BJ (cell line): Measurements from ENCODE around the gene TAF4B. TPM values are rescaled to one million over a fixed set of nuclear protein-coding genes. Genes with fewer than 3 reads are reported as not detected.

Experiments used
- CTCF ChIA-PET: fragments of 350-600 bp; formaldehyde crosslinking; extraction: SDS; loops from one replicate; lab custom pipeline; 2021; ENCODE audit warnings: antibody characterized with exemption, inconsistent platforms; lab: Yijun Ruan, JAX
- POLR2A ChIA-PET: fragments of 300-600 bp; sonication (Branson Sonifier 250); formaldehyde crosslinking; extraction: SDS; loops from one replicate; lab custom pipeline; 2021; ENCODE audit warnings: antibody characterized with exemption; lab: Charles Lee
- DNase-seq: peaks from one replicate; pipeline ENCODE4 v3.0.0-alpha.2; 2011; ENCODE audit warnings: low read depth
- H3K27me3 ChIP-seq: 2 replicates; pipeline ENCODE4 v1.6.0; 2011; ENCODE audit warnings: low read length; ENCODE audit not compliant: control insufficient read depth, insufficient read depth
- H3K36me3 ChIP-seq: 2 replicates; pipeline ENCODE4 v1.5.1; 2011; ENCODE audit warnings: low read length; ENCODE audit not compliant: control insufficient read depth, insufficient read depth
- H3K4me3 ChIP-seq: 2 replicates; pipeline ENCODE4 v1.5.1; 2011; ENCODE audit warnings: low read depth, mild to moderate bottlenecking, control low read depth, low read length
- CTCF ChIP-seq: IDR thresholded peaks from 2 replicates; pipeline ENCODE4 v1.5.1; 2011; ENCODE audit warnings: low read depth, mild to moderate bottlenecking, control low read depth, inconsistent platforms, low read length, moderate library complexity; ENCODE audit not compliant: insufficient read depth
- polyA plus RNA-seq: library from polyadenylated mRNA; depleted of rRNA; stranded (reverse); fragments of >200 nt; gene quantifications from 2 replicates; pipeline ENCODE4 v1.2.3, GENCODE V29; 2011

The TAF4B gene
- polyA plus RNA-seq, 1 experiment: 1.1 TPM

- no peak overlapping the region for H3K4me3 ChIP-seq
- no peak for TF ChIP-seq CTCF
- no peak for DNase-seq
- ChIA-PET POLR2A (no interaction called here), CTCF (interaction anchor here (0.9 to 4.6 kb wide), 3 partner anchors 216 to 245 kb away, joined by 3 to 22 read pairs (median 3); no protein-coding TSS in a partner anchor)
- H3K27me3 ChIP-seq: peaks cover 1% of the 10 kb centered on the region; the same call in 1 of the 2 replicates
- H3K36me3 ChIP-seq: no peaks in the 10 kb centered on the region
Observed at GRCh38 chr18:26407736-26408601, 181.7 kb downstream of the TAF4B start.

GRCh38 chr18:26409091-26409490 lies 182.8 kb downstream of the TAF4B start:
- DNase-seq: no peak
- ChIA-PET CTCF (interaction anchor here (0.9 to 4.6 kb wide), 3 partner anchors 8 to 244 kb away, joined by 3 to 22 read pairs (median 3); no protein-coding TSS in a partner anchor), POLR2A (no interaction called here)
- H3K27me3 ChIP-seq: peaks cover 1% of the 10 kb centered on the region; the same call in 1 of the 2 replicates
- H3K4me3 ChIP-seq: no peak overlapping the region
- no peak for TF ChIP-seq CTCF
- H3K36me3 ChIP-seq: no peaks in the 10 kb centered on the region

GRCh38 chr18:26414901-26415440 lies 188.7 kb downstream of the TAF4B start:
- no peaks in the 10 kb centered on the region for H3K36me3 ChIP-seq
- POLR2A ChIA-PET: no interaction called here
- CTCF ChIA-PET: interaction anchor here (1.6 kb wide), 1 partner anchor 10 kb away, joined by 8 read pairs; no protein-coding TSS in a partner anchor
- TF ChIP-seq CTCF: no peak
- H3K4me3 ChIP-seq: no peak overlapping the region
- no peak for DNase-seq
- H3K27me3 ChIP-seq: no peaks in the 10 kb centered on the region

- ChIA-PET CTCF (interaction anchor here (0.6 to 1.6 kb wide), 2 partner anchors 10 to 51 kb away, joined by 3 to 8 read pairs; no protein-coding TSS in a partner anchor), POLR2A (no interaction called here)
- Histone ChIP-seq H3K36me3 (no peaks in the 10 kb centered on the region), H3K4me3 (no peak overlapping the region), H3K27me3 (no peaks in the 10 kb centered on the region)
- TF ChIP-seq CTCF: no peak
- no peak for DNase-seq
Observed at GRCh38 chr18:26415631-26416030, 189.4 kb downstream of the TAF4B start.

GRCh38 chr18:26416652-26417150 lies 190.5 kb downstream of the TAF4B start:
- DNase-seq: no peak
- no peak overlapping the region for H3K4me3 ChIP-seq
- no peaks in the 10 kb centered on the region for H3K27me3 ChIP-seq
- no peak for TF ChIP-seq CTCF
- POLR2A ChIA-PET: no interaction called here
- CTCF ChIA-PET: interaction anchor here (1.0 to 1.6 kb wide), 2 partner anchors 12 to 131 kb away, joined by 3 to 8 read pairs; partner anchors contain the start of gene KCTD1
- H3K36me3 ChIP-seq: no peaks in the 10 kb centered on the region
